GM12891 (cell line): ENCODE results near the gene OTUB1.

Experiments used
- POLR2A ChIP-seq: IDR thresholded peaks from 2 replicates; pipeline ENCODE4 v1.6.1; 2011; ENCODE audit warnings: low read depth, low read length, control low read depth
- POLR2AphosphoS5 ChIP-seq: IDR thresholded peaks from 2 replicates; pipeline ENCODE4 v1.6.1; 2011; ENCODE audit warnings: low read depth, low read length, control low read depth
- POU2F2 ChIP-seq: IDR thresholded peaks from 2 replicates; pipeline ENCODE4 v1.6.1; 2011; ENCODE audit warnings: low read depth, mild to moderate bottlenecking, control low read depth, low read length, moderate library complexity
- TAF1 ChIP-seq: IDR thresholded peaks from 2 replicates; pipeline ENCODE4 v1.6.1; 2011; ENCODE audit warnings: low read depth, low read length, control low read depth

DNA sequence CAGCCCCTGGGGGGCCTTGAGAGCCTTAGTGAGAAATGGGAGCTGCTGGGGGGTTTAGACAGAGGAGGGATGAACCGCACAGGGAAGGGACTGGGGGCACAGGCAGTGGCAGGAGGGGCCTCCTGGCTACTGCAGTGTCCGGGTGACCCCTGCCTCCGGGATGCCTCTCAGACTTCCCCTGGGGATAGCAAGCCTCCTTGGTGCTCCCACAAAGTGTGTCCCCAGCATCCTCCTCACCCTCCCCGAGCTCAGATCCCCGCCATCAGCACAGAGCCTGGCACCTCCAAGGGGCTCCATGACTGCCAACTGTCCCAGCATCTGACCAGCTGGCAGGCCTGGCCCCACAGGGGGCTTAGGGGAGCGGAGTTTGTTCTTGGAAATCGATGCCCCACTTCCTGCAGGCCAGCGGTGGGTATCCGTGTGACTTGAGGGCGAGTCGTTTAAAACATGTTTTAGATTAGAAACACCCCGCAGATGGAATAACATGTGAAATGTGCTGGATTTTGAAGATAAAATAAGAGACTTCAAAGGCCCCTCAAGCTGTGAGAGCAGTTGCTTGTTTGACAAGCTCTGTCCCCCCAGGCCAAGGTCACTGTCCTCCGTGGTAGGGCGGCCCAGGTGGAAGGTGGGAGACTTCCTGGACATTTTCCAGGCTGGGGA is 36.0 kb downstream of the OTUB1 start:
- TF ChIP-seq POLR2A (no peak), POLR2AphosphoS5 (no peak), TAF1 (no peak), POU2F2 (no peak)
